A549 (cell line): ENCODE measurements around the gene ANXA2.

Experiments used
- CBX8 ChIP-seq: fragments of 200-600 bp; sonication (generic); IDR thresholded peaks from 2 replicates; pipeline ENCODE4 v1.6.1; 2016
- CTCF ChIP-seq: fragments of >200 bp; sonication (Bioruptor Twin); formaldehyde crosslinking; IDR thresholded peaks from 3 replicates; pipeline ENCODE4 v1.5.1; 2016
- GATA3 ChIP-seq: IDR thresholded peaks from 2 replicates; pipeline ENCODE4 v1.6.1; 2012; ENCODE audit warnings: borderline replicate concordance
- POLR2A ChIP-seq: IDR thresholded peaks from 2 replicates; pipeline ENCODE4 v1.6.1; 2012; ENCODE audit warnings: mild to moderate bottlenecking, low read length

GRCh38 chr15:60420203-60420716 is 22.5 kb upstream of the ANXA2 start:
- no peak for TF ChIP-seq CBX8
- TF ChIP-seq CTCF: no peak
- no peak for TF ChIP-seq GATA3
- TF ChIP-seq POLR2A: no peak
